HTR-8/SVneo (cell line): ENCODE measurements around the gene PRTN3.

ENCODE experiments used
- DNase-seq: peaks from one replicate; pipeline ENCODE4 v3.0.0; 2011; ENCODE audit warnings: low spot score, mixed read lengths; ENCODE audit not compliant: insufficient read length
- FAIRE-seq: peaks from 2 replicates; lab custom pipeline; 2011; peaks lifted over from hg19 to GRCh38; lab: Jason Lieb, UNC

The PRTN3 gene

DNA sequence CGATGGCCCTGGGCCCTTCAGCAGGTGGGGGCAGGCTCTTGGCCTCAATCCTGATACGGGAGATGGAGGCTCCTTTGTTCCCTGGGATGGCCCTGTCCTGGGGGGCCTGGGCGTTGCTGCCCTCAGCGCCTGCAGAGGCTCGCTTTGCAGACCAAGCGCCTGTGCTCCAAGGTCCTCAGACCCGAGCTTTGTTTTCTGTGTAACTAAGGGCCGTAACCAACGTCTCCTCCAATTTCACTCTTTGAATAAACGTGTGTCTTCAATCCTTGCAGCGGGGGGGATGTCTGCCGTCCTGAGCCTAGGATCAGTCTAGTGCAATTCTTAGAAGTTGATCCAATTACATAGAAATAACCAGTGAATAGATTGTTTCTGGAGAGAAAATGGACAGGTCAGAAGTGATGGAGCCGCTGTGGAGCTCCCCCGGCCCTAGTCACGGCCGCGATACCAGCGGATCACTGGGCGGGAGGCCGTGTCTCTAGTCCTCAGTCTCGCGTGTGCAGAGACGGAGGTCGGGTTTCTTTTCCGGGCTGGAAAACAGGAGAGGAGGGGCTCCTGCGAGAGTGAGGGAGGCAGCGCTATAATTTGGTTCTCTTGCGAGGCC lies 38.2 kb upstream of the PRTN3 start:
- DNase-seq (no peak), FAIRE-seq (no peak)

DNA sequence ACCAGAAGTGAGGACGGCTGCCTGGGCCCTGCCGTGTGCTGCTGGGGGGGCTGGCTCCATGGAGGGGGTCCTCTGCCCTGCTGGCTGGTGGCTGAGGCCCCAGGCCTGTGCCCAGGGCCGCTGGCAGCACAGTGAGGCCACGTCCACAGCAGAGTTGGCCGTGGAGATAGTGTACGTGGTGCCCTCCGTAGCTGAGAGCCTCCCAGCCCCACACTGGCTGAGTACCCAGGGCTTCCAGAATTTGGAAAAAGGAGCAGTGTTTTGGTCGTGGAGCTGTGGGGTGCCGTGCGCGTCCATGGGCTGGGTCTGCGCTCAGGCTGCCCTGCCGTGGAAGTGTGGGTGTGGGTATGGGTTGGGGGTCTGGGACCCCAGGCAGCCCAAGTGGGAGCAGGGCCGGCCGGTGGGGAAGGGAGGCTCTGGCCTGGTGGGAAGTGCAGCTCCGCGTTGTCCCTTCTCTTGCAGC lies 37.7 kb upstream of the PRTN3 start:
- FAIRE-seq = no peak

DNA sequence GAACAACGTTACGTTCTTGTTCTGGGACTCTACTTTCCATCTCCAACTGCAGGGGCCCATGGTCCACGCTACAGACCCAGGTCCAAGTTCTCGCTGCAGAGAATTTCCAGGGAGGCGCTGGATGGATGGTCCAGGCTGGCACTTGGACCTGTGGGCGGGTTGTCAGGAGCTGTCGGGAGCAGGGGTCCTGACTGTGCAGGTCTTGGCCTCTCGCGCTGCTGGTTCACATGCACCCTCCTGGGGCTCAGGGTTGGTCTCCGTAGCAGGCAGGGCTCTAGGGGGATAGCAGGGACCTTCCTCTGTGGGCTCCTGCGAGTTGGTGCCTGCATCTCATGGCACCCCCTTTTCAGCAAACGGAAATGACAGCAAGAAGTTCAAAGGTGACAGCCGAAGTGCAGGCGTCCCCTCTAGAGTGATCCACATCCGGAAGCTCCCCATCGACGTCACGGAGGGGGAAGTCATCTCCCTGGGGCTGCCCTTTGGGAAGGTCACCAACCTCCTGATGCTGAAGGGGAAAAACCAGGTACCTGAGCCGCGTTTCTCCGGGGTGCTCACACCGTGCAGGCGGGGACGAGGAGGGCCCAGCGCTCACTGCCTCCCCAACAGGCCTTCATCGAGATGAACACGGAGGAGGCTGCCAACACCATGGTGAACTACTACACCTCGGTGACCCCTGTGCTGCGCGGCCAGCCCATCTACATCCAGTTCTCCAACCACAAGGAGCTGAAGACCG lies 36.9 kb upstream of the PRTN3 start:
- no peak for DNase-seq
- FAIRE-seq = no peak

More for the DNA sequence above, 37.7 kb upstream of the PRTN3 start:
- DNase-seq = no peak

DNA sequence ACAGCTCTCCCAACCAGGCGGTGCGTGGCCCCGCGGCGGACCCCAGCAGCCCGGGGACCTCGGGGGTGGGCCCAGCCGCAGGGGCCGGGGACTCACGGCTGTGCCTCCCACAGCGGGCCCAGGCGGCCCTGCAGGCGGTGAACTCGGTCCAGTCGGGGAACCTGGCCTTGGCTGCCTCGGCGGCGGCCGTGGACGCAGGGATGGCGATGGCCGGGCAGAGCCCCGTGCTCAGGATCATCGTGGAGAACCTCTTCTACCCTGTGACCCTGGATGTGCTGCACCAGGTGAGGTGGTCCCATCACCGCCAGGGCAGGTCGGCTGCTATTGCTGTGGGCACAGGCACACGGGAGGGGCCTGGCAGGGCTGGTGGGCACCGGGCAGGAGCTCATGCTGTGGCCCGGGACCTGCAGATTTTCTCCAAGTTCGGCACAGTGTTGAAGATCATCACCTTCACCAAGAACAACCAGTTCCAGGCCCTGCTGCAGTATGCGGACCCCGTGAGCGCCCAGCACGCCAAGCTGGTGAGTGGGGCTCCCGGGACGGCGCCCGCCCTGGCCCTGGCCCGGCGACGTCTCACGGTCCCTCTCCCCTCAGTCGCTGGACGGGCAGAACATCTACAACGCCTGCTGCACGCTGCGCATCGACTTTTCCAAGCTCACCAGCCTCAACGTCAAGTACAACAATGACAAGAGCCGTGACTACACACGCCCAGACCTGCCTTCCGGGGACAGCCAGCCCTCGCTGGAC lies 36.2 kb upstream of the PRTN3 start:
- no peak for FAIRE-seq
- no peak for DNase-seq

DNA sequence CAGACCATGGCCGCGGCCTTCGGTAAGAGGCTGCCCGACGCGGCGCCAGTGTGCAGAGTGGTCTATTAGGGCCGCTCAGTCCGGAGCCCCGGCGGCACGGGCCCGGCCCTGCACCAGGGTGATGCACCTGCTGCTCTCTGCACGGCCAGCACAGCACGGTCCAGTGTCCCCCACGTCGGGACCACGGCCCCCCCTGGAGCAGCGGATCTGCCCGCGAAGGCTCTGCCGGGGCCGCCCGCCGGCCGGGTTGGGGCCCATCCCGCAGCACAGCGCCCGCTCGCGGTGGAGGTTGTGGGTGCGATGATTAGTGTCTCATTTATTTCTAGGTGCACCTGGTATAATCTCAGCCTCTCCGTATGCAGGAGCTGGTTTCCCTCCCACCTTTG lies 35.6 kb upstream of the PRTN3 start:
- FAIRE-seq = no peak
- no peak for DNase-seq

DNA sequence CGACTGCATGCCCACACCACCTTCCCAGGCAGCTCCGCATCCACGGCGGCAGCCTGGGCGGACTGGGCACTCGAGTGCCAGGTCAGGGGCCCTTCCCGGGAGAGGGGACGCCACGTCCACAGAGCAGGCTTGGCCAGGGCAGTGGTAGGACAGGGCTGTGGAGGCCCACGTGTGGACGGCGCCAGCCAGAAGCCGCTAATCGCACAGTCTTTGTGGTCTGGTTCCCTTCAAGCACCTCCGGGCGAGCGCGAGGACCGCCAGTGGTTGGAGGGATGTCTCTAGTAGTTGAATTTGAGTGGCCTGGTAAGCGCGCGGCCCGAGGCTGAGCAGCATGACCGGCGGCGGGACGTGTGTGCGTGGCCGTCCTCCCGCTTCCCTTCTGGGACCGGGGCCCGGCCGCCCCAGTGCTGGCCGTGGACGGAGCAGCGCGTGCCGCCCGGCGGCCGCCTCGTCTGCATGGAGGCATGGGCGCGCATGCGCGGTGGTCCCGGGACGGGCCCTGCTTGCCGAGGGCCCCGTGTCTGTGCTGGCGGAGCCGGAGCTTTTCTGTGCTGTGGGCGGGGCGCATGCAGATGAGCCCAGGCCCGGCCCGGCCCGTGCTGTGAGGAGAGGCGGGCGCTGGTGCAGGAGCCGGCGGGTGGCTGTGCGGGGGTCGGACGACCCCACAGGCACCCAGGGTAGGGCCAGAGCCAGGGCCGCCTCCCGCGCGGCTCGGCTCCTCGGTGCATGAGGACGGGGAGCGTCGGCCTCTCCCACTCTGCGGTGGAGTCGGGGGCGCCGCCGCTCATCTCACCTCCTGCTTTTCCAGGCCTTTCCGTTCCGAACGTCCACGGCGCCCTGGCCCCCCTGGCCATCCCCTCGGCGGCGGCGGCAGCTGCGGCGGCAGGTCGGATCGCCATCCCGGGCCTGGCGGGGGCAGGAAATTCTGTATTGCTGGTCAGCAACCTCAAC lies 34.9 kb upstream of the PRTN3 start:
- FAIRE-seq (no peak), DNase-seq (no peak)

DNA sequence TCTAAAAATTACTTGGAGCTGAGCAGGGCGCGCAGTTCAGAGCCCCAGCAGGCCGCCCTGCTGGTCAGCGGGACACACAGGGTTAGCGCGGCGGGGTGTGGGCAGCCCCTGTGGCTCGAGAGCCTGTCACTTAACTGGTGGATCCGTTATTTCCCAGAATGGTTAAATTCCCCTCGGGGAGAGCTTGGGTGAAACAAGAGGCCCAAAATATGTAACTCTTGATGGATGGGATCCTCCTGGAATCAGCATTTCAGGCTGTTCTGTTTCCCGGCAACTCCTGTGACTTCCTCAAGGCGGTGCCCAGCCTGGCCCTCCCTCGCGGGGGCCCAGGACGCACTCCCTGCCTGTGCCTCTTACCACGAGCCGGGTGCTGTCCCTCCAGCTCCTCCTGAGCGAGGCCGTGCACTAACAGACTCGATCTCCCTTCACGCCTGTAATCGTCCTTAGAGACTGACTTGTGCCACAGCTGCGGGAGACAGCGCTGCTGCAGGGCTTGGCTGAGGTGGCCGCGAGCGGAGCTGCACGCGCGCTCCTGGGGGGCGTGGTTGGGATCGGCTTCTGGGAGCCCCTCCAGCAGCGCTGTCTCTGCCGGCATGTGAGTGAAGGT lies 33.9 kb upstream of the PRTN3 start:
- no peak for FAIRE-seq
- DNase-seq = no peak

DNA sequence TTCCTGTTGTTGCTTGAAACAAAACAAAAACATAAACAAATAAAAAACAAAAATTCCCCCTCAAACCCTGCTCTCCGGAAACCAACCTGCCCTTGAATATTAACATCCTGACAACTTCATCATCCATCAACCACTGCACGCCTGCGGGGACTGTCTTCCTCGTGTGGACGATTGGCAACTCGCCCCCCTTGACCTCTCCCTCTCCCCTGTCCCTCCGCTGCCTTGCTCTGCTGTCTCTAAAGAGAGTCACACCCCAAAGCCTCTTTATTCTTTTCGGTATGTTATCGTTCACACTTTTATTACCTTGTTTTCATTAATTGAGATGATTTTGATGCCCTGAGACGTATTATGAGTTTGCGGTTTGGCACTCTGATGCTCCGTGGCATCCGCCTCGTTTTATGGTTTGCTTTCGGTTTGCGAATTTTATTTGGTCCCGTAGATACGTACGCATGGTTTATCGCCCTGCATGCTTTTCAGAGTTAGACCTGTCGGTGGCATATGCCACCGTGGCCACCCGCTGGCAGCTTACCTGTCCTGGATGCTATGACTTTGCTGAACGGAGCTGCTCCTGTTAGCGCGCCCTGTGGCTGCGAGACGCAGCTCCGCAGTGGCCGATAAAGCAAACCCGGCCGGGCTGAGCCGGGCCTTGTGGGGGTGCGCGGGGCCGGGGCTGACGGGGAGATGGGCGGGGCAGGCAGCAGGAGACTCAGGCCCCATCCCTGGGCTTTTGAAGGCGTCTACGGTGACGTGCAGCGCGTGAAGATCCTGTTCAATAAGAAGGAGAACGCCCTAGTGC lies 33.0 kb upstream of the PRTN3 start:
- no peak for DNase-seq
- no peak for FAIRE-seq

DNA sequence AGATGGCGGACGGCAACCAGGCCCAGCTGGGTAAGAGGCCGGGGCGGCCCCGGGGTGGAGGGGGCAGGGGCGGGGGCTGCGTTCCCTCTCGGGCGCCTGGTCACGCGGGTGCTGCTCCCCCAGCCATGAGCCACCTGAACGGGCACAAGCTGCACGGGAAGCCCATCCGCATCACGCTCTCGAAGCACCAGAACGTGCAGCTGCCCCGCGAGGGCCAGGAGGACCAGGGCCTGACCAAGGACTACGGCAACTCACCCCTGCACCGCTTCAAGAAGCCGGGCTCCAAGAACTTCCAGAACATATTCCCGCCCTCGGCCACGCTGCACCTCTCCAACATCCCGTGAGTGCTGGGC lies 32.4 kb upstream of the PRTN3 start:
- no peak for FAIRE-seq
- DNase-seq = no peak

DNA sequence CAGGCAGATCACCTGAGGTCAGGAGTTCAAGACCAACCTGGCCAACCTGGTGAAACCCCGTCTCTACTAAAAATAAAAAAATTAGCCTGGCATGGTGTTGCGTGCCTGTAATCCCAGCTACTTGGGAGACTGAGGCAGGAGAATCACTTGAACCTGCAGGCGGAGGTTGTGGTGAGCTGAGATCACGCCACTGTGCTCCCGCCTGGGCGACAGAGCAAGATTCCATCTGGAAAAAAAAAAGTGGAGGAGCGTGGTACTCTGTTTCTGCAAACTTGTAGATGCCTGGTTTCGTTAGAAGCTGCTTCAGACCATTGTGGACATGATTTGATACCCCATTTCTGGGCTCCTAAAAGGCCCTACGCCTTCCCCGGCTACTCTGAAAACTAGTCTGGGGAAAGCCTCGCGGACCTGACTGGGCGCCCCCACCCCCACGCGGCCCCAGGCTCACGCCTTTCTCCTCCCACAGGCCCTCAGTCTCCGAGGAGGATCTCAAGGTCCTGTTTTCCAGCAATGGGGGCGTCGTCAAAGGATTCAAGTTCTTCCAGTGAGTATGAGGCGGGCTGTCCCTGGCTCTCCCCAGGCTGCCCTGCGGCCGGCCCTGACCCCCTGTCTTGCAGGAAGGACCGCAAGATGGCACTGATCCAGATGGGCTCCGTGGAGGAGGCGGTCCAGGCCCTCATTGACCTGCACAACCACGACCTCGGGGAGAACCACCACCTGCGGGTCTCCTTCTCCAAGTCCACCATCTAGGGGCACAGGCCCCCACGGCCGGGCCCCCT lies 30.5 kb upstream of the PRTN3 start:
- DNase-seq (no peak), FAIRE-seq (no peak)

DNA sequence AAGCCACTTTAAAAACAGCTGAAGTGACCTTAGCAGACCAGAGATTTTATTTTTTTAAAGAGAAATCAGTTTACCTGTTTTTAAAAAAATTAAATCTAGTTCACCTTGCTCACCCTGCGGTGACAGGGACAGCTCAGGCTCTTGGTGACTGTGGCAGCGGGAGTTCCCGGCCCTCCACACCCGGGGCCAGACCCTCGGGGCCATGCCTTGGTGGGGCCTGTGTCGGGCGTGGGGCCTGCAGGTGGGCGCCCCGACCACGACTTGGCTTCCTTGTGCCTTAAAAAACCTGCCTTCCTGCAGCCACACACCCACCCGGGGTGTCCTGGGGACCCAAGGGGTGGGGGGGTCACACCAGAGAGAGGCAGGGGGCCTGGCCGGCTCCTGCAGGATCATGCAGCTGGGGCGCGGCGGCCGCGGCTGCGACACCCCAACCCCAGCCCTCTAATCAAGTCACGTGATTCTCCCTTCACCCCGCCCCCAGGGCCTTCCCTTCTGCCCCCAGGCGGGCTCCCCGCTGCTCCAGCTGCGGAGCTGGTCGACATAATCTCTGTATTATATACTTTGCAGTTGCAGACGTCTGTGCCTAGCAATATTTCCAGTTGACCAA lies 29.8 kb upstream of the PRTN3 start:
- DNase-seq (no peak), FAIRE-seq (no peak)

DNA sequence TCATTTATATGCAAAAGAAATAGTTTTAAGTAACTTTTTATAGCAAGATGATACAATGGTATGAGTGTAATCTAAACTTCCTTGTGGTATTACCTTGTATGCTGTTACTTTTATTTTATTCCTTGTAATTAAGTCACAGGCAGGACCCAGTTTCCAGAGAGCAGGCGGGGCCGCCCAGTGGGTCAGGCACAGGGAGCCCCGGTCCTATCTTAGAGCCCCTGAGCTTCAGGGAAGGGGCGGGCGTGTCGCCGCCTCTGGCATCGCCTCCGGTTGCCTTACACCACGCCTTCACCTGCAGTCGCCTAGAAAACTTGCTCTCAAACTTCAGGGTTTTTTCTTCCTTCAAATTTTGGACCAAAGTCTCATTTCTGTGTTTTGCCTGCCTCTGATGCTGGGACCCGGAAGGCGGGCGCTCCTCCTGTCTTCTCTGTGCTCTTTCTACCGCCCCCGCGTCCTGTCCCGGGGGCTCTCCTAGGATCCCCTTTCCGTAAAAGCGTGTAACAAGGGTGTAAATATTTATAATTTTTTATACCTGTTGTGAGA lies 29.2 kb upstream of the PRTN3 start:
- FAIRE-seq = no peak
- DNase-seq = no peak

DNA sequence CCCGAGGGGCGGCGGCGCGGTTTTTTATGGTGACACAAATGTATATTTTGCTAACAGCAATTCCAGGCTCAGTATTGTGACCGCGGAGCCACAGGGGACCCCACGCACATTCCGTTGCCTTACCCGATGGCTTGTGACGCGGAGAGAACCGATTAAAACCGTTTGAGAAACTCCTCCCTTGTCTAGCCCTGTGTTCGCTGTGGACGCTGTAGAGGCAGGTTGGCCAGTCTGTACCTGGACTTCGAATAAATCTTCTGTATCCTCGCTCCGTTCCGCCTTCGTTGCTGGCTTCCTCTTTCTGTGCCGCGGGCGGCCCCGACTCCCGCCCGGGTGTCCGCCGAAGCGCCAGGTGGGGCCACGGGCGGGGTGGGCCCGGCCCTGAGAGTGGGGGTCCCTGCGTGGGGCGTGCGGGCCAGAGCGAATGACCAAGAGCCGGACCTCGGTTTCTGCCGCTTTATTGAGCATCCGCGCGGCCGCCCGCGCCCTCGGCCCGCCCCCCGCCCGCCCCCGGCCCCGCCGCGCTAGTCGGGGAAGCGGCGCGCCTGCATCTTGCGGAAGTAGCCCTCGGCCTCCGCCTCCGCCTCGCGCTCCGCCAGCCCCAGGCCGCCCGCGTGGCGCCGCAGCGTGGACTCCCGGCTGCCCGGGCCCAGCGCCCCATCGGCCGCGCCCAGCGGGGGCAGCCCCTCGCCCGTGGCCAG lies 28.6 kb upstream of the PRTN3 start:
- DNase-seq (no peak), FAIRE-seq (no peak)

DNA sequence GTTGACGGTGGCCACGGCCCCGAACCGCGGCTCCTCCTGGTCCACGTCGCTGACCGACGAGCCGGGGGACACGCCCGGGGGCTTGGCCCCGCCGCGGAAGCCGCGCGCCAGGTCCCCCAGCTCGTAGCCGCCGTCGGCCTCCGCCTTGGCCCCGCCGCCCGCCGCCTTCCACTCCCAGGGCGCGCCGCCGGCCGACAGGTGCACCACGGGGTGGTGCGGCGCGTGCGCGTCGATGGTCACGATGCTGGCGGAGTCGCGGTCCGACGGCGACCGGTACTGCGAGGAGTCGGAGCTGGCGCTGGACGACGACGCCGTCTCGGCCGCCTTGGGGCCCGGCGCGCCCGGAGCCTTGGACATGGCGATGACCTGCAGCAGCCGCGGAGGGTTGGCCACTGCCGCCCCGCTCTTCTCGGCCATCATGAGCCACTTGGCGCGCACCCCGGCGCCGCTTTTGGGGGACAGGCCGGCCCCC lies 28.0 kb upstream of the PRTN3 start:
- FAIRE-seq = no peak
- no peak for DNase-seq

DNA sequence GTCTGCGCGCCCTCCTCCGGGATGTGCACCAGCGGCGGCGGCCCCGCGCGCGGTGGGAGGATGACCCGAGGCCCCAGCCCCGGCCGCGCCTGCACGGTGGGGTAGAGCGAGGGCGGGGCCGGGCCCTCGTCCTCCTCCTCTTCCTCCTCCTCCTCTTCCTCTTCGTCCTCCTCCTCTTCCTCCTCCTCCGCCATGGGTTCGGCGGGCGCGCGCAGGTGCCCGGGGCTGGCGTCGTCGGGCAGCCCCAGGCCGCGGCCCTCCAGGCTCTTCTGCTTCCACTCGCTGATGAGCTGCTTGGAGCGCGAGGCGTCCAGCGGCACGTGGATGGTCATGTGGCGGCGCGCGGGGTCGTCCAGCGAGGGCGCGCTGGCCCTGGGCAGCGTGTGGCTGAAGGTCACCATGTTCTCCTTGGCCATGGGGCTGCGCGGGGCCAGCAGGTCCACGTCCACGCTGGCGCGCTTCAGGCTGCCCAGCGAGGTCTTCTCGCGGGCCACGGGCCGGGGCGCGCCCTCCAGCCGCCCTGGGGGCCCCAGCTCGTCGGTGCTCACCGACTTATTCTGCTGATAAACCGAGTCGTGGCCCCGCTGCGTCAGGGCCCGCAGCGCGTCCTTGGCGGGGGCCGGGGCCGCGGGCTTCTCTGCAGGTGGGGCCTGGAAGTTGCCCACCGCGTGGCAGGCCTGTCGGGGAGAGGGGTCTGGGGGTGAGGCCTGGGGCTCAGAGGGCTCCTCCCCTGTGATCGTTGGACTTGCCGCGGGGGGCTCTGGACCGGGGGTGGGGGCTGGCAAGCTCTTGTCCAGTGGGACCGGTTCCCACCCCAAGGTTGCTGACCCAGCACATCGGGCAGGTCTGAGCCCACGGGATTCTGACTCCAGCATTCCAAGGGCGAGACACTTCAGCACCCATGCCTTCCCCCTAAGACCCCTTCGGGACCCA lies 27.3 kb upstream of the PRTN3 start:
- no peak for FAIRE-seq
- DNase-seq = no peak
